ENCODE results near the gene LPP. TPM values are rescaled to one million over a fixed set of nuclear protein-coding genes. Genes with fewer than 3 reads are reported as not detected.

Gene LPP
- total RNA-seq, 6 donors from 2014 or later, result 86.0 to 196 (median 160) TPM

- Histone ChIP-seq H3K4me1 (peaks cover 16 to 30% (median 28%) of the 10 kb centered on the region in 4 donors), H3K27me3 (no peaks in the 10 kb centered on the region), H3K4me3 (no peak overlapping the region), H3K27ac (peak overlapping the region in 3 of 4 donors; percentile 38 to 65 (median 49)), H3K36me3 (no peaks in the 10 kb centered on the region), H3K9me3 (no peaks in the 10 kb centered on the region)
- 92 to 99% methylated on average over 6 of the region's 6 CpGs for WGBS, 2 donors
- peak in 1 of 2 donors; percentile 11 for ATAC-seq (ENCODE audit: low FRiP score in 2 of 2)
- no peak for DNase-seq
- no peak for TF ChIP-seq POLR2AphosphoS5 (IDR thresholded peaks at IDR 0.05)
These were observed 66.3 kb downstream of the LPP start for GRCh38 chr3:188220097-188220788.

- DNase-seq (no peak), ATAC-seq (ENCODE audit: low FRiP score in 2 of 2) (peak in 1 of 2 donors; percentile 93)
- Histone ChIP-seq H3K27me3 (no peaks in the 10 kb centered on the region), H3K4me3 (no peak overlapping the region), H3K36me3 (peaks cover 0 to 4% (median 0%) of the 10 kb centered on the region in 4 donors), H3K4me1 (peaks cover 15 to 30% (median 28%) of the 10 kb centered on the region in 4 donors), H3K9me3 (no peaks in the 10 kb centered on the region), H3K27ac (peak overlapping the region; percentile 22 to 65 (median 44))
- no peak for TF ChIP-seq POLR2A (IDR thresholded peaks at IDR 0.05)
- TF ChIP-seq POLR2AphosphoS5 (IDR thresholded peaks at IDR 0.05), result peak; percentile 68 to 76
- no peak for TF ChIP-seq CTCF (IDR thresholded peaks at IDR 0.05)
- peak in 2 of 4 donors; percentile 93 to 96 for TF ChIP-seq EP300 (IDR thresholded peaks at IDR 0.05)
- WGBS, 2 donors, result 87 to 92% methylated on average over 11 of the region's 11 CpGs
These were observed 67.2 kb downstream of the LPP start for GRCh38 chr3:188220988-188221818.

GRCh38 chr3:188223936-188224335 lies 70.0 kb downstream of the LPP start:
- peaks cover 5 to 20% (median 15%) of the 10 kb centered on the region in 4 donors for H3K4me1 ChIP-seq
- WGBS, 2 donors, result 80 to 86% methylated on average over 3 of the region's 3 CpGs
- DNase-seq (no peak), ATAC-seq (ENCODE audit: low FRiP score in 2 of 2) (no peak)
- TF ChIP-seq CTCF (IDR thresholded peaks at IDR 0.05), result no peak
- TF ChIP-seq POLR2AphosphoS5 (IDR thresholded peaks at IDR 0.05), result no peak
- TF ChIP-seq EP300 (IDR thresholded peaks at IDR 0.05), result no peak
- TF ChIP-seq POLR2A (IDR thresholded peaks at IDR 0.05), result no peak
- H3K9me3 ChIP-seq, result no peaks in the 10 kb centered on the region
- no peaks in the 10 kb centered on the region for H3K27me3 ChIP-seq
- peaks cover 0 to 4% (median 0%) of the 10 kb centered on the region in 4 donors for H3K36me3 ChIP-seq
- H3K4me3 ChIP-seq, result no peak overlapping the region
- H3K27ac ChIP-seq, result no peak overlapping the region

GRCh38 chr3:188227442-188227841 lies 73.5 kb downstream of the LPP start:
- Histone ChIP-seq H3K4me1 (peaks cover 7 to 18% (median 14%) of the 10 kb centered on the region in 4 donors), H3K36me3 (peaks cover 0 to 4% (median 0%) of the 10 kb centered on the region in 4 donors), H3K27me3 (no peaks in the 10 kb centered on the region), H3K4me3 (no peak overlapping the region), H3K9me3 (no peaks in the 10 kb centered on the region), H3K27ac (no peak overlapping the region)
- no peak for TF ChIP-seq POLR2A (IDR thresholded peaks at IDR 0.05)
- TF ChIP-seq POLR2AphosphoS5 (IDR thresholded peaks at IDR 0.05), result no peak
- TF ChIP-seq CTCF (IDR thresholded peaks at IDR 0.05), result no peak
- TF ChIP-seq EP300 (IDR thresholded peaks at IDR 0.05), result no peak
- no peak for DNase-seq
- WGBS, 2 donors, result 91 to 94% methylated on average over 3 of the region's 3 CpGs
- no peak for ATAC-seq (ENCODE audit: low FRiP score in 2 of 2)

GRCh38 chr3:188229177-188229576 lies 75.2 kb downstream of the LPP start:
- 62 to 76% methylated on average over 7 of the region's 7 CpGs for WGBS, 2 donors
- Histone ChIP-seq H3K27me3 (no peaks in the 10 kb centered on the region), H3K27ac (no peak overlapping the region), H3K4me3 (no peak overlapping the region), H3K36me3 (peaks cover 0 to 4% (median 0%) of the 10 kb centered on the region in 4 donors), H3K9me3 (no peaks in the 10 kb centered on the region), H3K4me1 (peaks cover 11 to 28% (median 18%) of the 10 kb centered on the region in 4 donors)
- DNase-seq (no peak), ATAC-seq (ENCODE audit: low FRiP score in 2 of 2) (no peak)
- TF ChIP-seq EP300 (IDR thresholded peaks at IDR 0.05) (no peak), POLR2AphosphoS5 (IDR thresholded peaks at IDR 0.05) (no peak), CTCF (IDR thresholded peaks at IDR 0.05) (no peak), POLR2A (IDR thresholded peaks at IDR 0.05) (no peak)
